DOHH2 (cell line): ENCODE measurements around the gene AHRR.

ENCODE experiments used
- EZH2phosphoT487 ChIP-seq: fragments of 200-600 bp; sonication (generic); IDR thresholded peaks from 2 replicates; pipeline ENCODE4 v1.6.1; 2017; ENCODE audit warnings: borderline replicate concordance, mild to moderate bottlenecking, antibody characterized with exemption, low read length, moderate library complexity, mixed read lengths
- TF ChIP-seq, protein P1 (sequence below): fragments of 200-600 bp; sonication (generic); IDR thresholded peaks from one replicate; pipeline ENCODE4 v1.5.1; 2014; ENCODE audit warnings: antibody characterized with exemption, mild to moderate bottlenecking, low read depth, low read length; ENCODE audit not compliant: poor library complexity, severe bottlenecking

DNA sequence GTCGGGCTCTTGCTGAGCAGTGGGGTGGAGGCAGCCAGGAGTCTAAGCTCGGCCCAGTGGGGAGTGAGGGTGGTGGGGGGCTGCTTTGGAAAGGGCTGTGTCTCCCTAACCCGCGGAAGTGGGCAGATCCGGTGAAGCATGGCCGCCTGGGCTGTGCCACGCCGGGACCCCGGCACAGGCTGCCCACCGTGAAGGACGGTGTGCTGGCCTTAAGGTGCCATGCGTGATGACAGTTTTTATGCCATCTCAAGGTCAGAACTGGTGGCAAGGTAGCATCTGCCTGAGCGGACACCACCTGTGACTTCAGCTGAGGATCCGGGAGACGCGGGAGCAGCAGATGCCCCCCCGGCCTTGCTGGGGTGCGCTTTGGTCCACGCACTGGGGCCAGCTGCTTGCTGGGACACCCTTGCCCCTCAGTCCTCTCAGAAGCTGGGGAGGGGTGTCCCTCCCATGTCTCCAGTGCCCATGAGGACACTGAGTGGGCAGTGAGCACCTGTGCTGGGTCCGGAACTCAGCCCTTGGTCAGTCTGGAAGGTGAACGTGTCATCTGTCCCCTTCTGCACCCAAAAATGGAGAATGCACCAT lies 53.9 kb downstream of the AHRR start:
- TF ChIP-seq, protein P1, sequence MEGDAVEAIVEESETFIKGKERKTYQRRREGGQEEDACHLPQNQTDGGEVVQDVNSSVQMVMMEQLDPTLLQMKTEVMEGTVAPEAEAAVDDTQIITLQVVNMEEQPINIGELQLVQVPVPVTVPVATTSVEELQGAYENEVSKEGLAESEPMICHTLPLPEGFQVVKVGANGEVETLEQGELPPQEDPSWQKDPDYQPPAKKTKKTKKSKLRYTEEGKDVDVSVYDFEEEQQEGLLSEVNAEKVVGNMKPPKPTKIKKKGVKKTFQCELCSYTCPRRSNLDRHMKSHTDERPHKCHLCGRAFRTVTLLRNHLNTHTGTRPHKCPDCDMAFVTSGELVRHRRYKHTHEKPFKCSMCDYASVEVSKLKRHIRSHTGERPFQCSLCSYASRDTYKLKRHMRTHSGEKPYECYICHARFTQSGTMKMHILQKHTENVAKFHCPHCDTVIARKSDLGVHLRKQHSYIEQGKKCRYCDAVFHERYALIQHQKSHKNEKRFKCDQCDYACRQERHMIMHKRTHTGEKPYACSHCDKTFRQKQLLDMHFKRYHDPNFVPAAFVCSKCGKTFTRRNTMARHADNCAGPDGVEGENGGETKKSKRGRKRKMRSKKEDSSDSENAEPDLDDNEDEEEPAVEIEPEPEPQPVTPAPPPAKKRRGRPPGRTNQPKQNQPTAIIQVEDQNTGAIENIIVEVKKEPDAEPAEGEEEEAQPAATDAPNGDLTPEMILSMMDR = no peak
- TF ChIP-seq EZH2phosphoT487 = no peak
